ENCODE data around the gene SLC25A38.

Gene SLC25A38

GRCh38 chr3:39378088-39378487, 5.1 kb upstream of the SLC25A38 start:
- peak; percentile 67 for DNase-seq

- no peak for DNase-seq
Observed at GRCh38 chr3:39378957-39379777, 4.0 kb upstream of the SLC25A38 start.

GRCh38 chr3:39379778-39380155, 3.4 kb upstream of the SLC25A38 start:
- no peak for DNase-seq

GRCh38 chr3:39381432-39381831, 1.7 kb upstream of the SLC25A38 start:
- DNase-seq: no peak

- DNase-seq: peak; percentile 97
Observed at GRCh38 chr3:39383881-39384664, 903 bp downstream of the SLC25A38 start.

- DNase-seq: no peak
Observed at GRCh38 chr3:39384665-39385000, 1.5 kb downstream of the SLC25A38 start.

GRCh38 chr3:39385456-39386090, 2.4 kb downstream of the SLC25A38 start:
- DNase-seq: no peak

- no peak for DNase-seq
Observed at GRCh38 chr3:39386318-39386717, 3.1 kb downstream of the SLC25A38 start.

GRCh38 chr3:39387411-39387975, 4.3 kb downstream of the SLC25A38 start:
- no peak for DNase-seq

- DNase-seq: no peak
Observed at GRCh38 chr3:39388153-39388552, 5.0 kb downstream of the SLC25A38 start.

- DNase-seq: no peak
Observed at GRCh38 chr3:39388741-39389248, 5.6 kb downstream of the SLC25A38 start.

- DNase-seq: no peak
Observed at GRCh38 chr3:39390181-39390580, 7.0 kb downstream of the SLC25A38 start.

GRCh38 chr3:39396690-39397089, 13.5 kb downstream of the SLC25A38 start:
- no peak for DNase-seq

- DNase-seq: no peak
Observed at GRCh38 chr3:39398700-39399099, 15.5 kb downstream of the SLC25A38 start.

- no peak for DNase-seq
Observed at GRCh38 chr3:39401983-39402382, 18.8 kb downstream of the SLC25A38 start.

- DNase-seq: no peak
Observed at GRCh38 chr3:39404943-39405686, 21.9 kb downstream of the SLC25A38 start.

- DNase-seq: no peak
Observed at GRCh38 chr3:39405687-39406367, 22.7 kb downstream of the SLC25A38 start.

- DNase-seq: peak; percentile 97
Observed at GRCh38 chr3:39406368-39407258, 23.4 kb downstream of the SLC25A38 start, which contains the start of gene RPSA. TSS of gene RPSA (plus strand) at chr3:39406720. CDS start at chr3:39407654, 934 bp downstream.

GRCh38 chr3:39407259-39407629, 24.1 kb downstream of the SLC25A38 start:
- DNase-seq: no peak

- no peak for DNase-seq
Observed at GRCh38 chr3:39407773-39408492, 24.8 kb downstream of the SLC25A38 start.
